ENCODE measurements around the gene ATP6V1E1.
"Not testable (repeated sequence)": the region's sequence is repeated elsewhere in the genome, so short reads cannot be mapped to it uniquely, and the experiment has no call there.

The ATP6V1E1 gene

DNA sequence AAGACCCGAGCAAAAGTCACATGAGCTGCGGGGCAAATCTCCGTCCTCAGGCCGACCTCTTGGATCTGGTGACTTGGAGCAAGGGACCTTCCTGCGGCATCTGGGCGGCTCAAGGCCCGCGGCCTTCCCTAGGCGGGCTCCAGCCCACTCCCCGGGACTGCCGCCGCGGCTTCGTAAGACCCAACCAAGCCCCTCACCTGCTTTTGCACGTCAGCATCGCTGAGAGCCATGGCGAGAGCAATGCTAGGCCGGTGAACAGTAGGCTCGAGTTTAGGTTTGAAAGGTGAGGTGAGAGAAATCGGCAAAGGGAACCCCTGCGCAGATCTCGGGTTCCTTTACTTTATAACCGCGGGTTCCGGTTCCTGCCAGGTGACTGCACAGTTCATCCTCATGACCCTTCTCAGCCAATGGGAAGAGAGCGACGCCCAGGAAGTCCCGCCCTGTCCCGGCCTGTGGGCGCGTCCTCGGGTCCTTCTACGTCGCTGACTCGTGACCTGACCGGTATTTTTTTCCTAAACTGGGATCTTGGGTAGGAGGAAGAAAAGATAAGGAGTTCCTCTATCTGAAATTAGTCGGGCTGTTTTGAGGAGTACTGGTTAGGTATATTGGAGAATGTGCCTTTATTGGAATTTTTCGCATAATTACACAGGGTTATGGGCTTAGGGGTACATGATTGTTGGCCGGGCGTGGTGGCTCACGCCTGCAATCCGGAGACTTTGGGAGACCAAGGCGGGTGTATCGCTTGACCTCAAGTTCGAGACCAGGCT, at the start of gene ATP6V1E1:
Gene ATP6V1E1, minus strand, starts transcription at position 344 of the 767 bp plus-strand sequence. Its CDS starts 114 bp downstream, at position 230.
- peak; percentile 95 for DNase-seq

DNA sequence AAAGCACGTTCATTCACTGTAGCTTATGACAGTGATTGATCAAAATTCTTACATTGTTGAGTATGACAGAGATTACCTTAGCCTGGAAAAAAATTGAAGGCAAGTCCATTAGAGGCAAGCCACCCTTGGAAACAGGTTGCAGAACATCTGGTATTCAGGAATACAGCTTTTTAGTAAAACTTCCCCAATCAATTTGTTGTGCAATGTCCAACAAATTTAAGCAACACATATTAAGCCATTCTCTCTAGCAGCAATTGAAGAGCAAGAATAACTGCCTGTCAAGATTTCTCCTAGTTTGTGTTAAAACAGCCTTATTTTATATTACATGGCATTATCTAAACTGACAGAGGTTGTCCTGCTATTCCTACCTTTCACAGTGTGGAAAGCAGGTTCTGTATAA, 47.0 kb upstream of the ATP6V1E1 start:
- DNase-seq: no peak

DNA sequence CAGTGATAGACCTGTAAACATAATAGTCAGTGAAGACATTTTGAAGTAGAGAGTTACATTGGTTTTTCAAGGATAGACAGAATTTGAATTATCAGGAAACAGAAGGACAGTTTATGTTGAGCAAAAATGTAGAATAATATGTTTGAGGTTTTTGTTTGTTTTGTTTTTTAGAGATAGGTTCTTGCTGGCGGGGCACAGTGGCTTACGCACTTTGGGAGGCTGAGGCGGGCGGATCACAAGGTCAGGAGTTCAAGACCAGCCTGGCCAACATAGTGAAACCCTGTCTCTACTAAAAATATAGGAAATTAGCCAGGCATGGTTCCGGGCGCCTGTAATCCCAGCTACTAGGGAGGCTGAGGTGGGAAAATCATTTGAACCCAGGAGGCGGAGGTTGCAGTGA, 45.6 kb upstream of the ATP6V1E1 start:
- no peak for DNase-seq

DNA sequence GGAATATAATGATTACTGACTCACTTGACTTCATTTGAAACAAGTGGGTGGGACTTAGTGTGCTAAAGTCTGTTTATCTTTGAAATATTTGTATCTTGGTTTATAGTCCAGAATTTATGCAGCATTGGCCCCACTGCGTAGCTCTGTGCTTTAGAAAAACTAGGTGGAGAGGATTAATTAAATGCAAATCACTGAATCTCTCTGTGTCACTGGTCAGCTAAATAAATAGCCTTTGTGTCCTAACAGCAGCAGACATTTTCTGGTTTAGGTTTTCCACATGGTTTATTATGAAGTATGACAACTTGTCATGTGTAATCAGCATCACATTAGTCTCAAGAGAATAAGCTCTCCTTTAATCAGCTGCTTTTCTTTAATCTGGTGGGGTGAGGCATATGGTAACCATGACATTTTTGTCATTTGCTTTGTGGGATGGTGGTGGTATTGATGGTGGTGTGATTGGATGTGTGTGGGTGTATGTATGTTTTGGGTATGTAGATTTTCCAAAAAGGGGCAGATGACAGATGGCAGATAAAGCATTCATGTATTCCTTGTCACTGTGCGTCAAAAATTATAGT, 44.0 kb upstream of the ATP6V1E1 start:
- peak; percentile 6 for DNase-seq

- not testable (repeated sequence) for DNase-seq
Observed at GRCh38 chr22:17671521-17672092, 43.1 kb upstream of the ATP6V1E1 start.

GRCh38 chr22:17665854-17666253, 37.3 kb upstream of the ATP6V1E1 start:
- DNase-seq: no peak

GRCh38 chr22:17665248-17665647, 36.7 kb upstream of the ATP6V1E1 start:
- no peak for DNase-seq

DNA sequence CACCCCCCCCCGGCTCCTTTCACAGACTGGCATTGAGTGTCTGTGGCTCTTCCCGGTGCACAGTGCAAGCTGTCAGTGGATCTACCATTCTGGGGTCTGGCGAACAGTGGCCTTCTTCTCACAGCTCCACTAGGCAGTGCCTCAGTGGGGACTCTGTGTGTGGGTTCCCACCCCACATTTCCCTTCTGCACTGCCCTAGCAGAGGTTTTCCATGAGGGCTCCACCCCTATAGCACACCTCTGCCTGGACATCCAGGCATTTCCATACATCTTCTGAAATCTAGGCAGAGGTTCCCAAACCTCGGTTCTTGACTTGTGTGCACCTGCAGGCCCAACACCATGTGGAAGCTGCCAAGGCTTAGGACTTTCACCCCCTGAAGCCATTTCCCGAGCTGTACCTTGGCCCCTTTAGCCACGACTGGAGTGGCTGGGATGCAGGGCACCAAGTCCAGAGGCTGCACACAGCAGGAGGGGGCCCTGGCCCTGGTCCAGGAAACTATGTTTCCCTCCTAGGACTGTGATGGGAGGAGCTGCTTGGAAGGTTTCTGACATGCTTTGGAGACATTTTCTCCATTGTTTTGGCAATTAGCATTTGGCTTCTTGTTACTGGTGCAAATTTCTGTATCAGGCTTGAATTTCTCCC, 36.0 kb upstream of the ATP6V1E1 start:
- no peak for DNase-seq

GRCh38 chr22:17656870-17657395, 28.4 kb upstream of the ATP6V1E1 start:
- no peak for DNase-seq

DNA sequence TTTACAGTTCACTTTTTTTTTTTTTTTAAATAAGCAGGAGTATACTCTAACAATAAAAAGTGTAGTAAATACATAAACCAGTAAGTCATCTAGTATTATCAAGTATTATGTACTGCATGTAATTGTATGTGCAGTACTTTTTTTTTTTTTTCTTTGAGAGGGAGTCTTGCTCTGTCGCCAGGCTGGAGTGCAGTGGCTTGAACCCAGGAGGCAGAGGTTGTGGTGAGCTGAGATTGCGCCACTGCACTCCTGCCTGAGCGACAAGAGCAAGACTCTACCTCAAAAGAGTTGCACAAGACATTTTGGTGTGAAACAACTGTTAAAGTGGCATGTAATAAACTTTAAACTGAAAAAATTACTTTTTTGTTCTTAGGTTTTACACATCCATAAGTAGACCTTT, 26.7 kb upstream of the ATP6V1E1 start:
- DNase-seq: no peak

DNA sequence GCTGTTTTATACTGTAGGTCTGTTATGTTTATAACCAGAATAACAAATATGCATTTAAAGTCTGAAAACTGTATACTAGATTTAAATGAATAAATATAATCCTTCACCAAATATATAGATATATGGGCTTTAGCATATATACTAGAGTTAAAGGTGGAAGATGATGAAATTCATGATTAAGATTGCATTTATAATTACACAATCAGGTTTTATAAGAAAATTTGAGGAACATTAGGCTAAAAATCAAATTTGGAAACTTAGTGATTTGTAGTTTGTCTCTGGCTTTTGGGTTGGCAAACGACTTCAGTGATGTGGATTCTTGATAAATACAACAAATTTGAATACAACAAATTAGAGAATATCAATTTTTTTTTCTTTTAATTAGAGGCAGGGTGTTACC, 20.0 kb upstream of the ATP6V1E1 start:
- DNase-seq: no peak

- DNase-seq: no peak
Observed at GRCh38 chr22:17647991-17648390, 19.4 kb upstream of the ATP6V1E1 start.

DNA sequence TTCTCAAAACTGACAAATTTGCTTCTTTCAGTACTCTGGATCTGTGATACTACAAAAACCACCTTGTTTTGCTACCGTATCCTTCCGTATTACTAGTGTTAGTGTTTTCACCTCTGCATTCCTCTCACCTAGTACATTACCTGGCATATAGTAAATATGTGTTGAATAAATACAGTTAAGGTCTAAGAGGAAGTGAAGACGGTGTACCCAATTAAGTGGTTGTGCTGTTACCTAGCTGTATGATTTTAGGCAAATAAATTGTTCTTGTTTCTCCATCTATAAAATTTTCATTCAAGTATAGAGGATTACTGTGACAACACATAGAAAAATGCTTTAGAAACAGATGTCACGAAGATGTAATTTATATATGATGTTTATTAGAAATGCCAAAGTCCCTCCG, 18.9 kb upstream of the ATP6V1E1 start:
- no peak for DNase-seq

- DNase-seq: not testable (repeated sequence)
Observed at GRCh38 chr22:17642357-17642756, 13.8 kb upstream of the ATP6V1E1 start.

DNA sequence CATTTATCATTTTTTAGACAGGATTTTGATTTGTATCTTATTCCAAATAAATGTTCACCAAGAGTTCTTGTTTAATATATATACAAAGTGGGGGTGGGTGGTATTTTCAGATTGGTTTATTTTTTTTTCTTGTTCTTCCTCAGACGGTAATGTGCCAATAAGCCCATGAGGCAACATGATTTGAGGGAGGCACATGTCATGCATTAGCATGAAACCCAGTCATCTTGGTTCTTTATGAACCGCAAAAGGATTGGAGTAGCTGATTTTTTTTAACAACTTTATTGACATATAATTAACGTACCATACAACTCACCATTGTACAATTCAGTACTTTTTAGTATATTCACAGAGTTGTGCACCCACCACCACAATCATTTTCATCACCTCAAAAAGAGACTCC, 12.7 kb upstream of the ATP6V1E1 start:
- no peak for DNase-seq

GRCh38 chr22:17639247-17639741, 10.7 kb upstream of the ATP6V1E1 start:
- DNase-seq: no peak

DNA sequence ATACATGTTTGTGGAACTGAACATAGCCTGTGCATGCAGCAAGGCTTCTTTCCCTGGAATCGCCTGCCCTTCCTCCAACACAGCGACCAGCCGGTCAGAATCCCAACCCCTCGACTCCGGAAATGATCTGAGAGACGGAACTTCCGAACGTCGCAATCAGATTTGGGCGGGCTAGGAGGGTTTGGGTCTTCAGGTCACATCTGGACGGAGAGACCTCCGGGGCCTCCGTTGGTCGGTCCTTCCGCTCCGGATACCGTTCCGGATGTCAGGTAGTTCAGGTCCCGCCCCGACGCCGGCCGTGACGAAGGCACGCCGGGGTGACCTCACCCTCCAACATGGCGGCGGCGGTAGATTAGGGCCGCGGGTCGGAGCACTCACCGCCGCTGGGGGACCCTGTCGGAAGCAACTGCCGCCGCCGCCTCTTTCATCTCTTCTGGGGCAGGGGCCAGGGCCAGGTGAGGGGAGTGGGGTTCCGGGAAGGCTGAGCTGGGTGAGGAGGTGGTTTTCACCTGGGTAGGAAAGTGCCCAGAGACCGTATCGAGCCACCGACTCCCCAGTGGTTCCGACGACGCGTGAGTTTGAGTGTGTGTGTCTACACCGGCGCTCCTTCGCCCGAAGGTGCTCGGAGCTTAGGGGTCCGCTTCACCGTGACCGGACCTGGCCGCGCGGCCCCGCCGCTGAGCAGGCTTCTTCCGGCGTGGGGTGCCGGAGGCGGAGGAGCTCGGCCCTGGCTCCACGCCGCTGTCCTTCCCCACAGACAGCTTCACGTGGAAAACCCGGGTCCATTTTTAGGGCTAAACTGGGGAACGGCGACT, 10.1 kb upstream of the ATP6V1E1 start, which contains the start of gene BCL2L13:
Gene BCL2L13, plus strand, starts transcription at position 326 of the 815 bp plus-strand sequence. CDS start 16,955 bp downstream, outside the sequence.
- DNase-seq: peak; percentile 89

DNA sequence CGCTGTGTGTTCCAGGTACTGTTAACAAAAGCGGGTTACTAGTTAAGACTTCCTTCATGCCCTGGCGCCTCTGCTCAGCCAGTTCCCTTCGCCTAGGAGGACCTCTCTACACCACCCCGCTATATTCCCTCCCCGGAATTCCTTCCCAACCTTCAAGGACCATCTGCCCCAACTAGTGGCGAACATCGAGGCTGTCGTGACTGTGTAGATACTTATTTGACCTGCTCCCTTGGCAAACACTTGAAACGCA, 9.6 kb upstream of the ATP6V1E1 start:
- peak; percentile 52 for DNase-seq

GRCh38 chr22:17637490-17638181, 9.1 kb upstream of the ATP6V1E1 start:
- no peak for DNase-seq

DNA sequence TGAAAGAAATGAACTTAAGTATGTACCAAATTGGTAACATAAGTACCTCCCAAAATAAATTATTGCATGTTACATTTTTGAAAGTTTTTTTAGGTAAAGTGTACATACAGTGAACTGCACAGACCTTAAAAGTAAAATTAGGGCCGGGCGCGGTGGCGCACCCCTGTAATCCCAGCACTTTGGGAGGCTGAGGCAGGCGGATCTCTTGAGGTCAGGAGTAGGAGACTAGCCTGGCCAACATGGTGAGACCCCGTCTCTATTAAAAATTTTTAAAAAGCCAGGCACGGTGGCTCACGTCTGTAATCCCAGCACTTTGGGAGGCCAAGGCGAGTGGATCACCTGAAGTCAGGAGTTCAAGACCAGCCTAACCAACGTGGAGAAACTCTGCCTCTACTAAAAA, 8.3 kb upstream of the ATP6V1E1 start:
- DNase-seq: not testable (repeated sequence)

- no peak for DNase-seq
Observed at GRCh38 chr22:17634696-17635095, 6.1 kb upstream of the ATP6V1E1 start.

DNA sequence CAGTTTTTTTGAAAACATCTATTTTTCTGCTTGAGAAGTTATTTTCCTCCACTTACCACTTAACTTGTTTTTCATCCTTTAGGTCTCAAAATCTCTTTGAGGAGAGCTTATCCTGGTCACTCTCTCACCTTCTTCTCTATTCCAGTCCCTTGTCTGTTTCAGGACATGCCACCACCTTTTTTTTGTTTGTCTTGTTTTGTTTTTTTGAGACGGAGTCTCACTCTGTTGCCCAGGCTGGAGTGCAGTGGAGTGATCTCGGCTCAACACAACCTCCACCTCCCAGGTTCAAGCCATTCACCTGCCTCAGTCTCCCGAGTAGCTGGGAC, 5.4 kb upstream of the ATP6V1E1 start:
- no peak for DNase-seq
